Muscle layer of colon (tissue), 2 donors: Measurements from ENCODE around the gene EIF2AK2.

Source experiments
- H3K27ac ChIP-seq: one replicate; pipeline ENCODE4 v1.7.0; 2013; ENCODE audit warnings: low read depth, mild to moderate bottlenecking, low read length, moderate library complexity
- H3K27me3 ChIP-seq, 2 donors: one replicate each; pipeline ENCODE4 v1.7.0; 2013; ENCODE audit warnings: low read length in 2 of 2, mild to moderate bottlenecking in 2 of 2; ENCODE audit not compliant: insufficient read depth in 2 of 2, control insufficient read depth in 1 of 2
- H3K36me3 ChIP-seq: one replicate; pipeline ENCODE4 v1.7.0; 2013; ENCODE audit warnings: mild to moderate bottlenecking, low read length; ENCODE audit not compliant: insufficient read depth
- H3K4me1 ChIP-seq: one replicate; pipeline ENCODE4 v1.7.0; 2013; ENCODE audit warnings: mild to moderate bottlenecking, low read length; ENCODE audit not compliant: insufficient read depth
- H3K4me3 ChIP-seq, 2 donors: one replicate each; pipeline ENCODE4 v1.7.0; 2013; ENCODE audit warnings: low read length in 2 of 2, low read depth in 1 of 2, mild to moderate bottlenecking in 1 of 2, moderate library complexity in 1 of 2
- H3K9ac ChIP-seq: one replicate; pipeline ENCODE4 v1.7.0; 2013; ENCODE audit warnings: low read length
- H3K9me3 ChIP-seq: one replicate; pipeline ENCODE4 v1.7.0; 2013; ENCODE audit warnings: mild to moderate bottlenecking, low read length
- donor health status: abdominal sarcoma.
- donor health status: Adenocarcinoma of cecum.

EIF2AK2 gene

GRCh38 chr2:37191253-37191652 is 34.5 kb upstream of the EIF2AK2 start:
- peaks cover 4% of the 10 kb centered on the region for H3K4me1 ChIP-seq
- H3K9ac ChIP-seq: no peak overlapping the region
- no peaks in the 10 kb centered on the region for H3K36me3 ChIP-seq
- H3K9me3 ChIP-seq: no peaks in the 10 kb centered on the region
- no peak overlapping the region for H3K4me3 ChIP-seq
- H3K27ac ChIP-seq: no peak overlapping the region
- no peaks in the 10 kb centered on the region for H3K27me3 ChIP-seq

DNA sequence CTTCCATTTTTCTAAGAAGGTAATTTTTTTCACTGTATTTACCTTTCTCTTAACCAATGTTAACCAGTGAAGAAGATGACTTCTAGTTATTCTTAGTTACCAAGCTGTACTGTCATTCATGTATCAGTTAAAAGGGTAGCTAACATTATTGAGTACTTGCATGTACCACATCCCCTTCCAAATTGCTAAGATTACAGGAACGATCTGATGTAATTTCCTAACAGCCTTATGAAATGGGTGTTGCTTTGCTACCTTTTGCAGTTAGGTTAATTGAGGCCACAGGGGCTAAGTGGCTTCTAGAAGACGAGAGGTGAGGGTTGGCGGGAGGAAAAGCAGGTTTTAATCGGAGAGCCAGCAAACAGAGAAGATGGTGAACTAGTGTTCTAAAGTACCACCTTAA is 33.5 kb upstream of the EIF2AK2 start:
- H3K4me3 ChIP-seq: no peak overlapping the region
- no peaks in the 10 kb centered on the region for H3K27me3 ChIP-seq
- H3K27ac ChIP-seq: no peak overlapping the region
- no peaks in the 10 kb centered on the region for H3K36me3 ChIP-seq
- no peaks in the 10 kb centered on the region for H3K4me1 ChIP-seq
- no peaks in the 10 kb centered on the region for H3K9me3 ChIP-seq
- no peak overlapping the region for H3K9ac ChIP-seq

DNA sequence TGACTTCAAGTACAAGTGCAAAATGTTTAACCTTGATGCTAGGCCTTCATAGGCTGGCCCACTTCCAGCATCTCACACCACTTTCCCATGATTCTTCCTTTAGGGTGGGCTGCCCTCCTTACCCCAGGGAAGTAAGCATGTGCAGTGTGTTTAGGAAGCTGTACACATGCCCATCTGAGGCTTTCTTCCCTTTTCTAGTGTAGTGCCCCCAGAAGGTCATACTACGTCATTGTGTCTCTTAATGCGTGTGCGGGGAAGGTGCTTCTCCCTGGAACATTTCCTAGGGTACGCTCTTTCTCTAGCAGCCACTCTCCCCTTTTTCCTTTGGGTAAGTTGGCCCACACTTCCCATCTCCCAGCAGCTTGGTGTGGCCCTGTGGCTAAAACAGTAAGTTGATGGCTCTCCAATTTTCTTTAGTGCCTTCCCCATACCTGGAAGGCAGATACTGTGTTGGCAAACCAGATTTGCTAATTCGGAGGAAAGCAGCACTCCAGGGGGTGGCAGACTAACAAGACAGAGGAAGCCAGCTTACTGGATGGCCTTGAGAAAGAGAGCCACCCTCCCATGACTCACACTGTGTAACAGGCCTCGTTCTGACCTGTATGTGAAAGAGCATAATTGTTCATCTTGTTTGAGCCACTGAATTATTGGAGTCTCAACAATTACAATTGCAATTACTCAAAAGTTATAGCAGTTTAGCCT is 32.8 kb upstream of the EIF2AK2 start:
- Histone ChIP-seq H3K27ac (no peak overlapping the region), H3K27me3 (no peaks in the 10 kb centered on the region), H3K4me3 (no peak overlapping the region), H3K9ac (no peak overlapping the region), H3K9me3 (no peaks in the 10 kb centered on the region), H3K4me1 (no peaks in the 10 kb centered on the region), H3K36me3 (no peaks in the 10 kb centered on the region)

- H3K27ac ChIP-seq: no peak within 1 kb of the TSS
- no peaks in the 10 kb centered on the region for H3K27me3 ChIP-seq
- no peaks in the 10 kb centered on the region for H3K36me3 ChIP-seq
- H3K9ac ChIP-seq: no peak within 1 kb of the TSS
- H3K4me3 ChIP-seq: no peak within 1 kb of the TSS
- H3K4me1 ChIP-seq: no peaks in the 10 kb centered on the region
- H3K9me3 ChIP-seq: no peaks in the 10 kb centered on the region
Measured at GRCh38 chr2:37188570-37188969, 31.8 kb upstream of the EIF2AK2 start, which contains the start of gene SULT6B1. Gene SULT6B1 (minus strand): TSS chr2:37188670. CDS start chr2:37188640, 30 bp downstream.

DNA sequence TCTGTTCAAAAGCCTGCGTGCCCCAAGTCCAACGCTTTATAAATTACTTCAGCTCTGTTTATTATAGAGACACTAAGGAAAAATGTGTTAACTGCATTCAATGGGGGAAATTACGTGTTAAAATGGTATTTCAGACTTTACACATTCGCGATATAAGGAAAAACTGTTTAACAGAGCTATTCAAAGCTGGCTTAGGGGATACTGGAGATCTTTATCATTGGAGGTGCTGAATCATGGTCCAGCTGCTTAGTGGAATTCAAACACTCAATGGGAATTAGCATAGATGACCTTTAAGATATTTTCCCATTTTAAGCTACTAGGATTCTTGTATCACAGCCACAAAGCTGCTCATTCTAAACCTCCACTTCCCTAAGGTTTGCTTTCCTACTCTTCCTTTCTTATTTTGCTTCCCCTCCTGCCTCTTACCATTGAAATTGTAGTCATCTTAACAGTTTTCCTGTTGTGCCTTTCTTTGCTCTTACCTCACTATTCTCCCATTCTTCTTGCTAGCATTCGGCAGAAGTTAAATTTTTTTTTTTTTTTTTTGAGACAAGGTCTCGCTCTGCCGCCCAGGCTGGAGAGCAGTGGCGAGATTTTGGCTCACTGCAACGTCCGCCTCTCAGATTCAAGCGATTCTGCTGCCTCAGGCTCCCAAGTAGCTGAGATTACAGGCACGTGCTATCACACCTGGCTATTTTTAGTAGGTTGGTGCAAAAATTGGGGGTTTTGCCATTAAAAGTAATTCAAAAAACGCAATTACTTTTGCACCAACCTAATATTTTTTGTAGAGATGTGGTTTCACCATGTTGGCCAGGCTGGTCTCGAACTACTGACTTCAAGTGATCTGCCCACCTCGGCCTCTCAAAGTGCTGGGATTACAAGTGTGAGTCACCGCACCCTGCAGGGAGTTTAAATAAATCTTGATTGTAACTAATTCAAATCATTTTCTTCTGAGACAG is 25.2 kb upstream of the EIF2AK2 start:
- Histone ChIP-seq H3K9me3 (no peaks in the 10 kb centered on the region), H3K9ac (no peak overlapping the region), H3K36me3 (no peaks in the 10 kb centered on the region), H3K27ac (no peak overlapping the region), H3K4me1 (no peaks in the 10 kb centered on the region), H3K4me3 (no peak overlapping the region), H3K27me3 (no peaks in the 10 kb centered on the region)

GRCh38 chr2:37180640-37181039 is 23.9 kb upstream of the EIF2AK2 start:
- H3K27me3 ChIP-seq: no peaks in the 10 kb centered on the region
- no peak overlapping the region for H3K27ac ChIP-seq
- H3K9ac ChIP-seq: no peak overlapping the region
- H3K4me1 ChIP-seq: no peaks in the 10 kb centered on the region
- H3K4me3 ChIP-seq: no peak overlapping the region
- no peaks in the 10 kb centered on the region for H3K36me3 ChIP-seq
- no peaks in the 10 kb centered on the region for H3K9me3 ChIP-seq

DNA sequence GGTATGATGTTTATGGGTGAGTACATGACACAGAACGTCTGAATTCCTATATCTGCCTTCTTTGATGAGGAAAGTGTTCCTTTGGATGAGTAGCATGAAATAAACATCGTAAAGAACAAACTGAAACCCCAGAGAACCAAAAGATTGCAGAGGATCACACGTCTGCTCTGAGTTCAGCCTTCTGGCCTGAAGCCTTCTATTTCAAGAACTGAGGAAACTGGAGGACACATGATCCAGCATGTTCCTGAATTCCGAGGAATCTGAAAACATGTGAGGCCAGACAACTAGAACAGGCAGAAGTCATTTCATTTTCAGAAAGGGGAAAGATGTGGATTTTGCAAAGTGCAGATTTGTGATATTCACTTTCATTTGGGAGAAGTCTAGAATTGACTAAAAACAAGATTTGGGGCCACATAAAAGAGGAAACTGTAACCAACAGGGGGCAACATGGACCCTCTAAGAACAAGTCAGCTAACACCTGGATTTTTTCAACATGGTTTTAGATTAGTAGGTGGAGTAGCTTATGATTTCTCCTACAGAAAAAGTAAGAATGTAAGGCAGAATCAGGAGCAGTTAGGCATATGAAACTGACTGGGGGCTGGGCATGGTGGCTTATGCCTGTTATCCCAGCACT is 23.3 kb upstream of the EIF2AK2 start:
- Histone ChIP-seq H3K4me1 (no peaks in the 10 kb centered on the region), H3K27me3 (no peaks in the 10 kb centered on the region), H3K27ac (no peak overlapping the region), H3K36me3 (no peaks in the 10 kb centered on the region), H3K9me3 (no peaks in the 10 kb centered on the region), H3K4me3 (no peak overlapping the region), H3K9ac (no peak overlapping the region)

DNA sequence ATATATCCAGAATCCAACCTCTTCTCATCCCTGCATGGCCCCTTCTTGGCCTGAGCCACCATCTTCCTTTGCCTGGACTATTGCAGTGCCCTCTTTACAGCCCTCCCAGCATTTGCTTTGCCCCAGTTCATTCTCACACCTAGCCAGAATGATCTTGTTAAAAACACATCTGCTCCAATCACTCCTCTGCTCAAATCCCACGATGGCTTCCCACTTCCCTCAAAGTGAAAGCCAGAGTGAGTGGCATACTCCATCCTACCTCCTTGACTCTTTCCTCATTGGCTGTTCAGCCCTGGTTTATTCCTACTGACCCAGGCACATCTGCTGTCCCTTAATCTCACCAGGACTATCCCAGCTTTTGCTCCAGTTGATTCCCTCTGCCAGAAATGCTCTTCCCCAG is 17.0 kb upstream of the EIF2AK2 start:
- H3K27me3 ChIP-seq: no peaks in the 10 kb centered on the region
- H3K27ac ChIP-seq: no peak overlapping the region
- no peak overlapping the region for H3K4me3 ChIP-seq
- no peaks in the 10 kb centered on the region for H3K9me3 ChIP-seq
- H3K4me1 ChIP-seq: no peaks in the 10 kb centered on the region
- no peak overlapping the region for H3K9ac ChIP-seq
- no peaks in the 10 kb centered on the region for H3K36me3 ChIP-seq

DNA sequence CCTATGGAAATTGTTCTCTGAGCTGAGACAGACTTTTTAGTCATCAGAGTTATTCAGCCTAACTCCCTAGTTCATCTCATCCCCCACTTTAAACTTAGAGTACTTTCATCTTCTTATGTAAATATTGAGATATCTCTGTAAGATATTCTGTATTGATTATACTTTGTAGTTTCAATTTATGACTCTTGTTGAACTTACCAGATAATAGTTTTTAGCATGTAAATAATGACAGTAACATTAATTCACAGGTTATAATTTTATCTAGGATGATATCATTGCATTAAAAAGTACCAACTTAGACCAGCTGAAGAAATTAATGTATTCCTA is 14.8 kb upstream of the EIF2AK2 start:
- no peaks in the 10 kb centered on the region for H3K36me3 ChIP-seq
- H3K4me1 ChIP-seq: no peaks in the 10 kb centered on the region
- no peak overlapping the region for H3K27ac ChIP-seq
- no peak overlapping the region for H3K4me3 ChIP-seq
- H3K27me3 ChIP-seq: no peaks in the 10 kb centered on the region
- H3K9ac ChIP-seq: no peak overlapping the region
- H3K9me3 ChIP-seq: no peaks in the 10 kb centered on the region

GRCh38 chr2:37168217-37168981 is 11.6 kb upstream of the EIF2AK2 start:
- Histone ChIP-seq H3K27me3 (no peaks in the 10 kb centered on the region), H3K4me3 (no peak overlapping the region), H3K4me1 (no peaks in the 10 kb centered on the region), H3K27ac (no peak overlapping the region), H3K36me3 (no peaks in the 10 kb centered on the region), H3K9me3 (no peaks in the 10 kb centered on the region), H3K9ac (no peak overlapping the region)

DNA sequence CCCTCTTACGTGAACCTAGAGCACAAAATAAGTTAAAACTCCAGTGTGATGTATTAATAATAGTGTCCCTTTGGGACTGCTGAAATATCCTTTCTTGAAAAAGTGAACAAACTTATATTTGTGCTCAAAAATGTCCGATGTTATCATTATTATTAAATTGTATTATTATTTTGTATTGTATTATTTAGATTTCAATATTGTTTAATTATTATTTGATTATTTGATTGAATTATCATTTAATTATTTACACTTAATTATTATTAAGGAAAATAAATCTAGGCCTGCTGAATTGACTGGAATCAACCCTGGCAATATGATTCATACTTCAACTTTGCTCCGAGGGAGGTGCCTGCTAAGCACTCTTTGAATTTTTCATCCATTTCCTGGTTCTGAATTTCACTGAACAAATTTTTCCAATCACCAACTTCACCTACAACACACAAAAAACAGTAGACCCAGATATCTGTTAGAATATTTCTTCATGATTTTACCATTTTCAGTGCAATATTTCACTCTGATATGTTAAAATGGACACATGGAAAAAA is 10.9 kb upstream of the EIF2AK2 start:
- no peaks in the 10 kb centered on the region for H3K4me1 ChIP-seq
- H3K9me3 ChIP-seq: no peaks in the 10 kb centered on the region
- no peak overlapping the region for H3K4me3 ChIP-seq
- no peak overlapping the region for H3K27ac ChIP-seq
- no peaks in the 10 kb centered on the region for H3K27me3 ChIP-seq
- H3K9ac ChIP-seq: no peak overlapping the region
- no peaks in the 10 kb centered on the region for H3K36me3 ChIP-seq
